Hematopoietic multipotent progenitor cell treated with erythropoietin and hydrocortisone succinate and interleukin-3 and kit ligand, for 4 days (in vitro differentiated cells): ENCODE results near the gene TMEM59L.

Experiments
- DNase-seq: peaks from one replicate; pipeline ENCODE4 v3.0.0-alpha.2; 2015

TMEM59L gene

GRCh38 chr19:18660051-18660910 lies 47.6 kb downstream of the TMEM59L start:
- no peak for DNase-seq

GRCh38 chr19:18660939-18661670 lies 48.4 kb downstream of the TMEM59L start:
- DNase-seq: no peak

- no peak for DNase-seq
These were observed 50.5 kb downstream of the TMEM59L start for GRCh38 chr19:18662972-18663732.

GRCh38 chr19:18663940-18664530 lies 51.4 kb downstream of the TMEM59L start:
- DNase-seq: peak; percentile 33

- DNase-seq: no peak
These were observed 53.1 kb downstream of the TMEM59L start for GRCh38 chr19:18665771-18666202.

- no peak for DNase-seq
These were observed 53.6 kb downstream of the TMEM59L start for GRCh38 chr19:18666317-18666716.

- DNase-seq: no peak
These were observed 54.1 kb downstream of the TMEM59L start for GRCh38 chr19:18666784-18667183.

- DNase-seq: no peak
These were observed 55.0 kb downstream of the TMEM59L start for GRCh38 chr19:18667531-18668251.

- DNase-seq: no peak
These were observed 55.6 kb downstream of the TMEM59L start for GRCh38 chr19:18668252-18668631.

GRCh38 chr19:18668744-18669523 lies 56.3 kb downstream of the TMEM59L start:
- no peak for DNase-seq

- no peak for DNase-seq
These were observed 56.8 kb downstream of the TMEM59L start for GRCh38 chr19:18669524-18669817.

GRCh38 chr19:18669883-18670282 lies 57.2 kb downstream of the TMEM59L start:
- DNase-seq: no peak

GRCh38 chr19:18670312-18670711 lies 57.6 kb downstream of the TMEM59L start:
- no peak for DNase-seq
